Measurements from ENCODE around the gene SLC9A7.

The SLC9A7 gene

DNA sequence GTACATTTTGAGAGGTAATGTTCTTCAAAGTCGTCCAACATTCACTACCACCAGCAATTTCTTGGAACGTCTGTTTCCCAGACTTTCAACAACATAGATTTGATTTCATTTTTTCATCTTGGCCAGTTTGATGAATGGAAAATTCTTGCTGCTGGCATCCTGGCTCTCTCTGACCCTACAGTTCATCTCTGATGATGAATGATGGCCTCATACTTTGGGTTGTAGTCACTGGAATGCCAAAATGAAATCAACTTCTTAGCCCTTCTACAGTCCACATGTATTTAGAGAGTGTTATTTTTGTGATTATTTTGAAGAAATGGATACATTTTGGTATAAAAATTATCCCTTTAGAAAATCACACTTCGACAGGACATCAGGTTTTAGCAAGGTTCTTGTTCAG is 176.6 kb downstream of the SLC9A7 start:
- Histone ChIP-seq H3K27me3 (ENCODE audit: insufficient read depth, low read length) (no peaks in the 10 kb centered on the region), H3K4me1 (ENCODE audit: insufficient read depth, low read length) (peaks cover 28% of the 10 kb centered on the region), H3K4me3 (ENCODE audit: low read length) (no peak overlapping the region), H3K9me3 (ENCODE audit: insufficient read depth, low read depth, low read length) (no peaks in the 10 kb centered on the region), H3K27ac (ENCODE audit: low read depth, low read length) (peak overlapping the region; percentile 64; the same call in 1 of the 2 replicates), H3K9ac (ENCODE audit: low read depth, low read length) (0 out of 2 replicates have a peak overlapping the region, but pooled peaks have one; percentile 7), H3K36me3 (ENCODE audit: insufficient read depth, low read length) (peaks cover 3% of the 10 kb centered on the region; the same call in 1 of the 2 replicates)
- 74% methylated on average over 3 of the region's 3 CpGs for WGBS

DNA sequence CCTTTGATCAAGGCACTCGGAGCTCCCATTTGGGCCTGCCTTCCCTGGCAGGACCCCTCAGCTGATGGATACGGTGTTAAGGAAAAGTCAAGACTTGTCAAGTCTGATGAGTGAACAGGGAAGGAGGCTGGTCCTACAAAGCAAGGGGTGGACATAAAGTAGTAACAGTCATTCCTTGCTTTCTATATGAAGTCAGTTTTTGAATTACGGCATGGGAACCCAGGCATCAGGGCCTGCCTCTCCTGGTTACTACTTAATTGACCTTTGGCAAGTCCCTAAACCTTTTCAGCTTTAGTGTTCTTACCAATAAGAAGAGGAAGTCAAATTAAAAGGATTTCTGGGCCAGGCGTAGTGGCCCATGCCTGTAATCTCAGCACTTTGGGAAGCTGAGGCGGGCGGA is 178.3 kb downstream of the SLC9A7 start:
- Histone ChIP-seq H3K9ac (ENCODE audit: low read depth, low read length) (no peak overlapping the region), H3K9me3 (ENCODE audit: insufficient read depth, low read depth, low read length) (no peaks in the 10 kb centered on the region), H3K27me3 (ENCODE audit: insufficient read depth, low read length) (no peaks in the 10 kb centered on the region), H3K4me3 (ENCODE audit: low read length) (no peak overlapping the region), H3K36me3 (ENCODE audit: insufficient read depth, low read length) (peaks cover 3% of the 10 kb centered on the region; the same call in 1 of the 2 replicates), H3K27ac (ENCODE audit: low read depth, low read length) (no peak overlapping the region), H3K4me1 (ENCODE audit: insufficient read depth, low read length) (peaks cover 22% of the 10 kb centered on the region)
- 95% methylated on average over 6 of the region's 6 CpGs for WGBS

DNA sequence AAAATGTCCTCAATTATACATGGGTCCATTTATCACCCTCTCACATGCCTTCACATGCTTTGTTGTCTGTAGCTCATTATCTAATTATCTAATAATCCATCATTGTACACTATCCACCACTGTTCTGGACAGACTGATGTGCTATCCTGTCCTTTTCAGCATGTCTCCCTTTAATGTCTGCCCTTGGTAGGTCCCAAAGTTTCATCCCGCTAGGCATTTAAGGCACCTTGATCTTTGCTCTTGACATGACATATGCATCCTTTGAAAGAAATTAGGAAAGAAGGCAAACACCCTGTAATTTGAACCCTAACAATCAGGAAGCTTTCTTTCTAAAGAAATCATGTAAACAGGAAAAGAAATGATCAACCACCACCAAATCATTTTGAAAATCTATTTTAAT is 179.7 kb downstream of the SLC9A7 start:
- WGBS = 96% methylated on average over 1 of the region's 1 CpG
- H3K4me1 ChIP-seq (ENCODE audit: insufficient read depth, low read length) = peaks cover 22% of the 10 kb centered on the region
- H3K27ac ChIP-seq (ENCODE audit: low read depth, low read length) = no peak overlapping the region

DNA sequence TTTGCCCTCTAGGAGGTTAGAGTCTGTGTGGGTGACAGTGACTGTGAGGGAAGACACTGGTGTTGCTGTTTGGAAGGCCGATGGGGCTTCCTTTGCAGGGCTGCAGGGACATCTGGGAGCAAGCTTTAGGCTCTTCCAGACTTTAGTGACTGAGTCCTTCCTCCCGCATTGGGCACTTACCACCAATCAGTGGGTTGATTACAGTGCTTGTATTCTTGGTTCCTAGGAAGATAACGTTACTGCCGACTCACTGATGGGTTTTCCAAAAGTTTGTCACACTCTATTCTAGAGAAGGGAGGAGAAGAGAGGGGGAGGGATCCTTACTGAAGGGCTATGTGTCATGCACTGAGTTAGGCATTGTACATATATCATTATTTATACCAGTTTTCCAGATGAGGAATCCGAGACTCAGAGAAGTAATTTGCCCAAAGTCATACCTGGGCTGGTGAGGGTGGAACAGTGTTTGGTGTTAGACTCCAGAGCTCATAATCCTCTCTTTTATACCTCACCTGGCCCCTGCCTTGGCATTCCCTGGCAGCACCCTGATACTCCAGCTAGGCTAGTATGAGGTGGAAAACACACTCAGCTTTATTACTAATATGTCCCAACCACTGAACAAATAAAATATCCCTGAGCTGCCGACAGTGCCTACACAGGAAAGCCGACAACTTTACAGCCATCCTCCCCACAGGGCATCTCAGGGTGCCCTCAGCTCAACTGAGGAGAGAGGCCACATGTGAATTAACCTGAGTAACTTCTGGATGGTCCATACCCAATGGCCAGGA is 181.5 kb downstream of the SLC9A7 start:
- peaks cover 13% of the 10 kb centered on the region; the same call in 1 of the 2 replicates for H3K4me1 ChIP-seq (ENCODE audit: insufficient read depth, low read length)
- peak overlapping the region; percentile 72; the same call in 1 of the 2 replicates for H3K4me3 ChIP-seq (ENCODE audit: low read length)
- H3K27ac ChIP-seq (ENCODE audit: low read depth, low read length) = no peak overlapping the region
- peaks cover 3% of the 10 kb centered on the region; the same call in 1 of the 2 replicates for H3K36me3 ChIP-seq (ENCODE audit: insufficient read depth, low read length)
- no peaks in the 10 kb centered on the region for H3K9me3 ChIP-seq (ENCODE audit: insufficient read depth, low read depth, low read length)
- WGBS = 71% methylated on average over 5 of the region's 7 CpGs
- H3K9ac ChIP-seq (ENCODE audit: low read depth, low read length) = no peak overlapping the region
- peaks cover 14% of the 10 kb centered on the region; the same call in 1 of the 2 replicates for H3K27me3 ChIP-seq (ENCODE audit: insufficient read depth, low read length)

More for the DNA sequence above, 179.7 kb downstream of the SLC9A7 start:
- H3K9ac ChIP-seq (ENCODE audit: low read depth, low read length) = no peak overlapping the region
- peaks cover 3% of the 10 kb centered on the region; the same call in 1 of the 2 replicates for H3K36me3 ChIP-seq (ENCODE audit: insufficient read depth, low read length)
- no peaks in the 10 kb centered on the region for H3K9me3 ChIP-seq (ENCODE audit: insufficient read depth, low read depth, low read length)
- peaks cover 13% of the 10 kb centered on the region; the same call in 1 of the 2 replicates for H3K27me3 ChIP-seq (ENCODE audit: insufficient read depth, low read length)
- no peak overlapping the region for H3K4me3 ChIP-seq (ENCODE audit: low read length)

DNA sequence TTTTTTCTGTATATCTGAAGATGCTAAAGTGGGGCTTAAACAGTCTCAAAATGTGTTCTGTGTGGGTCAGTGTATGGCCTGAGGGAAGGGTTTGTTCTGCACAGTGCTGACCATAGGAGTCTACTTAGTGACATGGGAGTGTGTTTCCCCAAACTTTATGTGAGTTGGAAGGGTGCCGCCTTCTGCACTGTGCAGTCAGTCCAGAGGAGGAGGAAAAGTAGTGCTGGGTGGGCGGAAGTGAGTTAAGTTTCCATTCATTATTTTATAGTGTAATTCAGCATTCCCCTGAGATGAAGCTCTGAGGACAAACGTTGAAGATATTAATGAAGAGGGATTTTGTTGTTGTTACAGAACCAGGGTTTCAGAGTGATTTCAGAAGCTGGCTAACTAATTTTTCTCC is 182.5 kb downstream of the SLC9A7 start:
- 33% methylated on average over 1 of the region's 3 CpGs for WGBS
- H3K4me3 ChIP-seq (ENCODE audit: low read length) = peak overlapping the region; percentile 72

DNA sequence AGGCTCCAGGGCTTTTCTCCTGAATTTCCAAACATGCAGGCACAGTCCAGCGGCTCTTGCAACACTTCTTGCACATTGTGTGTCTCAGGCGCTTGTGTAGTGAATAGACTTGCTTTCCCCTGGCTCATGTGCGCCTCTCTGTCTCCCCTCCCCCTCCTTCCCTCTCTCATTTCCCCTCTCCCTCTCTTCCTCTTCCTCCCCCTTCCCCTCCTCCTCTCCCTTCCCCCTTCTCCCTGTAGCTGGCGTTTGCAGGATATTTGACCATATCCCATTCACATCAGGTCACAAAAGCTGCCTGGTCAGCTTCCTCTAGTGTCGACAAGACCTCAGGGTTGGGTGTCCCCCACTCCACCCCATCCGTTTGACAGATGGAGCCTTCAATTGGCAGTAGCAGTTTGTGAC is 182.9 kb downstream of the SLC9A7 start:
- 1% methylated on average over 6 of the region's 6 CpGs for WGBS
- Histone ChIP-seq H3K27ac (ENCODE audit: low read depth, low read length) (no peak overlapping the region), H3K4me1 (ENCODE audit: insufficient read depth, low read length) (peaks cover 12% of the 10 kb centered on the region; the same call in 1 of the 2 replicates), H3K27me3 (ENCODE audit: insufficient read depth, low read length) (peaks cover 14% of the 10 kb centered on the region; the same call in 1 of the 2 replicates), H3K9ac (ENCODE audit: low read depth, low read length) (0 out of 2 replicates have a peak overlapping the region, but pooled peaks have one; percentile 66), H3K4me3 (ENCODE audit: low read length) (peak overlapping the region; percentile 72), H3K9me3 (ENCODE audit: insufficient read depth, low read depth, low read length) (no peaks in the 10 kb centered on the region), H3K36me3 (ENCODE audit: insufficient read depth, low read length) (peaks cover 3% of the 10 kb centered on the region; the same call in 1 of the 2 replicates)

More for the DNA sequence above, 182.5 kb downstream of the SLC9A7 start:
- Histone ChIP-seq H3K9me3 (ENCODE audit: insufficient read depth, low read depth, low read length) (no peaks in the 10 kb centered on the region), H3K9ac (ENCODE audit: low read depth, low read length) (no peak overlapping the region), H3K27ac (ENCODE audit: low read depth, low read length) (no peak overlapping the region), H3K36me3 (ENCODE audit: insufficient read depth, low read length) (peaks cover 3% of the 10 kb centered on the region; the same call in 1 of the 2 replicates), H3K4me1 (ENCODE audit: insufficient read depth, low read length) (peaks cover 8% of the 10 kb centered on the region; the same call in 1 of the 2 replicates), H3K27me3 (ENCODE audit: insufficient read depth, low read length) (peaks cover 14% of the 10 kb centered on the region; the same call in 1 of the 2 replicates)

DNA sequence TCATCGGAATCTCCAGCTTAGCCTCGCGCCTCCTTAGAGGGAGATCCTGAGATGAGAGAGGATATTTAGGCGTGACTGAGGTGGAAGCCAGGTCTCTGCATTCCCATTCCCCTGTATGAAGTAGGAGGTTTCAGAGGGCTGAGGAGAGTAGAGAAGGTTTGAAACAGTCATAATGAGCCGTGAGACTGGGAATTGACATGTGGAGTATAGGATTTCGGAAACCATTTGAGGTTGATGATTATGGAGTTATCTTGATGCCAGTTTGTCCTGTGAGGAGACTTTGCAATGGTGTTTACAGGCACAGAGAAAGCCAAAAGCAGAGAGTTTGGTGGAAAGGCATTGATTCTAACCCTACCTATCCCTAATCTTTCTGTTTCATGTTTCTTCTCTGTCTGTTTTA is 183.3 kb downstream of the SLC9A7 start:
- peaks cover 3% of the 10 kb centered on the region; the same call in 1 of the 2 replicates for H3K36me3 ChIP-seq (ENCODE audit: insufficient read depth, low read length)
- peak overlapping the region; percentile 72 for H3K4me3 ChIP-seq (ENCODE audit: low read length)
- H3K9ac ChIP-seq (ENCODE audit: low read depth, low read length) = peak overlapping the region; percentile 66; the same call in 1 of the 2 replicates
- 2% methylated on average over 6 of the region's 6 CpGs for WGBS
- H3K9me3 ChIP-seq (ENCODE audit: insufficient read depth, low read depth, low read length) = no peaks in the 10 kb centered on the region
- H3K27me3 ChIP-seq (ENCODE audit: insufficient read depth, low read length) = peaks cover 14% of the 10 kb centered on the region; the same call in 1 of the 2 replicates
- H3K4me1 ChIP-seq (ENCODE audit: insufficient read depth, low read length) = peaks cover 13% of the 10 kb centered on the region; the same call in 1 of the 2 replicates
- no peak overlapping the region for H3K27ac ChIP-seq (ENCODE audit: low read depth, low read length)

DNA sequence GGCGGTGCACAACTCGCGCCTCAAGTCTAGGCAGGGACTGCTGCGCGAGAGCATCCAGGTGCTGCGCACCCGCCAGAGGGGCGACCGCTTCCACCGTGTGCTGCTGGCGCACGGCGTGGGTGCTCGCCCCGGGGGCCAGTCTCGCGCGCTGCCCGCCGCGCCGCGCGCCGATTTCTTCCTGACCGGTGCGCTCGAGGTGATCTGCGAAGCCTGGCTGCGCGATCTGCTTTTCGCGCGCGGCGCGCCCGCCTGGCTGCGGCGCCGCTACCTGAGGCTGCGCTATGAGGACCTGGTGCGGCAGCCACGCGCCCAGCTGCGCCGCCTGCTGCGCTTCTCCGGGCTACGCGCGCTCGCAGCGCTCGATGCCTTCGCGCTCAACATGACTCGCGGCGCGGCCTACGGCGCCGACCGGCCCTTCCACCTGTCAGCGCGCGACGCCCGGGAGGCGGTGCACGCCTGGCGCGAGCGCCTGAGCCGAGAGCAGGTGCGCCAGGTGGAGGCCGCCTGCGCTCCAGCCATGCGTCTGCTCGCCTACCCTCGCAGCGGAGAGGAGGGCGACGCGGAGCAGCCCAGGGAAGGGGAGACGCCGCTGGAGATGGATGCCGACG is 184.0 kb downstream of the SLC9A7 start:
- peaks cover 14% of the 10 kb centered on the region; the same call in 1 of the 2 replicates for H3K27me3 ChIP-seq (ENCODE audit: insufficient read depth, low read length)
- under 1% methylated on average over 90 of the region's 90 CpGs for WGBS
- peak overlapping the region; percentile 66 for H3K9ac ChIP-seq (ENCODE audit: low read depth, low read length)
- peaks cover 3% of the 10 kb centered on the region; the same call in 1 of the 2 replicates for H3K36me3 ChIP-seq (ENCODE audit: insufficient read depth, low read length)
- H3K4me1 ChIP-seq (ENCODE audit: insufficient read depth, low read length) = peaks cover 13% of the 10 kb centered on the region; the same call in 1 of the 2 replicates
- no peaks in the 10 kb centered on the region for H3K9me3 ChIP-seq (ENCODE audit: insufficient read depth, low read depth, low read length)
- H3K4me3 ChIP-seq (ENCODE audit: low read length) = peak overlapping the region; percentile 72
- no peak overlapping the region for H3K27ac ChIP-seq (ENCODE audit: low read depth, low read length)

DNA sequence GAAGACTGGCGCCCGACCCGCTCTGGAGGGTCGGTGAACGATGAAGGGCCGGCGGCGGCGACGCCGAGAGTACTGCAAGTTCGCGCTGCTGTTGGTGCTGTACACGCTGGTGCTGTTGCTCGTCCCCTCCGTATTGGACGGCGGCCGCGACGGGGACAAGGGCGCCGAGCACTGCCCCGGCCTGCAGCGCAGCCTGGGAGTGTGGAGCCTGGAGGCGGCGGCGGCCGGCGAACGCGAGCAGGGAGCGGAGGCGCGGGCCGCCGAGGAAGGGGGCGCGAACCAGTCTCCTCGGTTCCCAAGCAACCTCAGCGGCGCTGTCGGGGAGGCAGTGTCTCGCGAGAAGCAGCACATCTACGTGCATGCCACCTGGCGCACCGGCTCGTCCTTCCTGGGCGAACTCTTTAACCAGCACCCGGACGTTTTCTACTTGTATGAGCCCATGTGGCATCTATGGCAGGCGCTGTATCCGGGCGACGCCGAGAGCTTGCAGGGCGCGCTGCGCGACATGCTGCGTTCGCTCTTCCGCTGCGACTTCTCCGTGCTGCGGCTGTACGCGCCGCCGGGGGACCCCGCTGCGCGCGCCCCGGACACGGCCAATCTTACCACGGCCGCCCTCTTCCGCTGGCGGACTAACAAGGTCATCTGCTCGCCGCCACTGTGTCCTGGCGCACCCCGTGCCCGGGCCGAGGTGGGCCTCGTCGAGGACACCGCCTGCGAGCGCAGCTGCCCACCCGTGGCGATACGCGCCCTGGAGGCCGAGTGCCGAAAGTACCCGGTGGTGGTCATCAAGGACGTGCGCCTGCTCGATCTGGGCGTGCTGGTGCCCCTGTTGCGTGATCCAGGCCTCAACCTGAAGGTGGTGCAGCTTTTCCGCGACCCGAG is 184.8 kb downstream of the SLC9A7 start:
- Histone ChIP-seq H3K4me1 (ENCODE audit: insufficient read depth, low read length) (peaks cover 13% of the 10 kb centered on the region; the same call in 1 of the 2 replicates), H3K36me3 (ENCODE audit: insufficient read depth, low read length) (peaks cover 1% of the 10 kb centered on the region; the same call in 1 of the 2 replicates), H3K9me3 (ENCODE audit: insufficient read depth, low read depth, low read length) (no peaks in the 10 kb centered on the region), H3K4me3 (ENCODE audit: low read length) (peak overlapping the region; percentile 72), H3K27me3 (ENCODE audit: insufficient read depth, low read length) (peaks cover 14% of the 10 kb centered on the region; the same call in 1 of the 2 replicates), H3K27ac (ENCODE audit: low read depth, low read length) (peak overlapping the region; percentile 64; the same call in 1 of the 2 replicates), H3K9ac (ENCODE audit: low read depth, low read length) (peak overlapping the region; percentile 66)
- WGBS = under 1% methylated on average over 107 of the region's 107 CpGs

DNA sequence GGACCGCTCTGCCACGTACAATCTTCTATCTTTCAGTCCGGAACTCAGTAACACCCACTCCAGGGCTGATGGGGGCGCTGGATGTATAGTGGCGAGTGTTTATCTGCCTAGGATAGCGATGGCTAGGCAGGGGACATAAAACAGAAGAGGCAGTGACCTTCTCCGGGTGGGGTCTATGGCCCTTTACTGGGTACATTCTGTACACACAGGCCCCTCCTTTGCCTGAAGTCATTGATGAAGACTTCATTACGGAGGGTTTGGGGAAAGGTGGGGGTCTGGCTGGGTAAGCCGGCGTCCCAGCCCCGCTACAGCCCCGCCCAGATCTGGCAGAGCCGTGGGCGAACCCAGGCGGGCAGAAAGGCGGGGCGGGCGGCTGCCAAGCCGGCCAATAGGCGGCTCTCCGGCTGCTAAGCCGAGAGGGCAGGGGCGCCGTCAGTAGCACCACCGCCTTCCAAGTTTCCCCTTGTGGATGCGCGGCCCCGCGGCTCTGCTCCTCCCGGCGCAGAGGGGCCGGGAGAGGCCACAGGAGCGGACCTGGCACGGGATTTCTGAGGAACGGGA is 185.5 kb downstream of the SLC9A7 start, which contains the start of gene CHST7:
TSS of gene CHST7 (plus strand) at position 435 of the 561 bp plus-strand sequence. CDS start 167 bp downstream, outside the sequence.
- Histone ChIP-seq H3K4me3 (ENCODE audit: low read length) (peak within 1 kb of the TSS; percentile 72), H3K27ac (ENCODE audit: low read depth, low read length) (peak within 1 kb of the TSS; percentile 64; the same call in 1 of the 2 replicates), H3K27me3 (ENCODE audit: insufficient read depth, low read length) (peaks cover 14% of the 10 kb centered on the region; the same call in 1 of the 2 replicates), H3K9me3 (ENCODE audit: insufficient read depth, low read depth, low read length) (no peaks in the 10 kb centered on the region), H3K4me1 (ENCODE audit: insufficient read depth, low read length) (peaks cover 13% of the 10 kb centered on the region; the same call in 1 of the 2 replicates), H3K36me3 (ENCODE audit: insufficient read depth, low read length) (no peaks in the 10 kb centered on the region), H3K9ac (ENCODE audit: low read depth, low read length) (peak within 1 kb of the TSS; percentile 66)
- 1% methylated on average over 31 of the region's 35 CpGs for WGBS

Measured in HUES64 (cell line).